ENCODE data around the gene PLXNA4.

- TF ChIP-seq FOXA1 (IDR thresholded peaks at IDR 0.05) = no peak
- no peak for TF ChIP-seq CTBP1 (IDR thresholded peaks at IDR 0.05; ENCODE audit: borderline replicate concordance)
- TF ChIP-seq NFRKB (IDR thresholded peaks at IDR 0.05) = no peak
- TF ChIP-seq ZNF384 (IDR thresholded peaks at IDR 0.05) = no peak
- no peak for TF ChIP-seq LEF1 (IDR thresholded peaks at IDR 0.05; ENCODE audit: borderline replicate concordance)
- no peak for TF ChIP-seq ELF4 (IDR thresholded peaks at IDR 0.05)
- TF ChIP-seq SP1 (IDR thresholded peaks at IDR 0.05) = no peak
- TF ChIP-seq BHLHE40 (IDR thresholded peaks at IDR 0.05; ENCODE audit: borderline replicate concordance) = no peak
- TF ChIP-seq FOXM1 (IDR thresholded peaks at IDR 0.05; ENCODE audit: borderline replicate concordance) = no peak
- TF ChIP-seq HDGF (IDR thresholded peaks at IDR 0.05; ENCODE audit: borderline replicate concordance) = no peak
- no peak for TF ChIP-seq L3MBTL2 (conservative IDR thresholded peaks at IDR 0.05)
- no peak for TF ChIP-seq SUZ12 (IDR thresholded peaks at IDR 0.05)
Observed at GRCh38 chr7:132406039-132406438, 170.2 kb downstream of the PLXNA4 start.
